HCT116 (cell line): ENCODE data around the gene OR5A1.

Experiments
- EZH2phosphoT487 ChIP-seq: fragments of 200-600 bp; IDR thresholded peaks from 2 replicates; pipeline ENCODE4 v1.6.1; 2018; ENCODE audit warnings: antibody characterized with exemption, borderline replicate concordance
- JUND ChIP-seq: IDR thresholded peaks from 2 replicates; pipeline ENCODE4 v1.6.1; 2012
- POLR2A ChIP-seq: IDR thresholded peaks from 2 replicates; pipeline ENCODE4 v1.7.0; 2011; ENCODE audit warnings: borderline replicate concordance; ENCODE audit not compliant: insufficient read depth, insufficient read length; ENCODE audit errors: extremely low read depth
- RAD21 ChIP-seq: IDR thresholded peaks from 2 replicates; pipeline ENCODE4 v1.6.1; 2012; ENCODE audit warnings: low read depth, mild to moderate bottlenecking
- YY1 ChIP-seq: IDR thresholded peaks from 2 replicates; pipeline ENCODE4 v1.6.1; 2011; ENCODE audit warnings: low read length, low read depth, moderate library complexity, mild to moderate bottlenecking; ENCODE audit not compliant: insufficient replicate concordance; ENCODE audit errors: extremely low read depth
- TF ChIP-seq, protein P1 (sequence below): IDR thresholded peaks from 2 replicates; pipeline ENCODE4 v1.6.1; 2012
- TF ChIP-seq, protein P2 (sequence below), 3 experiments: fragments of 200-600 bp in 1 of 3; sonication (generic) in 1 of 3; IDR thresholded peaks in 2 of 3; conservative IDR thresholded peaks in 1 of 3; 2 replicates each; pipeline ENCODE4 v1.5.1; 2012 to 2017; ENCODE audit warnings: low read depth in 2 of 3, low read length in 2 of 3, antibody characterized with exemption in 1 of 3, borderline replicate concordance in 1 of 3, control low read depth in 1 of 3, mild to moderate bottlenecking in 1 of 3, mixed read lengths in 1 of 3, mixed run types in 1 of 3, moderate library complexity in 1 of 3; ENCODE audit not compliant: insufficient read depth in 1 of 3

DNA sequence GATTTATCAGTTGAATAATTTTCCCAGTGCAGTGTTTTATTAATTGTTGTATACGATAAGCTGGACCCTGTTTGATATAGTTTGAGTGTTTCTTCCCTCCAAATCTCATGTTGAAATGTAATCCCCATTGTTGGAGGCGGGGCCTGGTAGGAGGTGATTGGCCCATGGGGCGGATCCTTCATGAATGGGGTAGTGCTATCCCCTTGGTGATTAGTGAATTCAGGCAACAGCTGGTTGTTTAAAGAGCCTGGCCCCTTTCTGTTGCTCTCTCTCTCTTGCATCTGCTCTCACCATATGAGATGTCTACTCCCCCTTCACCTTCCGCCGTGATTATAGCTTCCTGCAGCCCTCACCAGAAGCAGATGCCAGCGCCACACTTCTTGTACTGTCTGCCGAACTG, 1.5 kb downstream of the OR5A1 start:
- no peak for TF ChIP-seq RAD21
- TF ChIP-seq, protein P1, sequence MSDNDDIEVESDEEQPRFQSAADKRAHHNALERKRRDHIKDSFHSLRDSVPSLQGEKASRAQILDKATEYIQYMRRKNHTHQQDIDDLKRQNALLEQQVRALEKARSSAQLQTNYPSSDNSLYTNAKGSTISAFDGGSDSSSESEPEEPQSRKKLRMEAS, result no peak
- TF ChIP-seq POLR2A, result no peak
- TF ChIP-seq, protein P2, sequence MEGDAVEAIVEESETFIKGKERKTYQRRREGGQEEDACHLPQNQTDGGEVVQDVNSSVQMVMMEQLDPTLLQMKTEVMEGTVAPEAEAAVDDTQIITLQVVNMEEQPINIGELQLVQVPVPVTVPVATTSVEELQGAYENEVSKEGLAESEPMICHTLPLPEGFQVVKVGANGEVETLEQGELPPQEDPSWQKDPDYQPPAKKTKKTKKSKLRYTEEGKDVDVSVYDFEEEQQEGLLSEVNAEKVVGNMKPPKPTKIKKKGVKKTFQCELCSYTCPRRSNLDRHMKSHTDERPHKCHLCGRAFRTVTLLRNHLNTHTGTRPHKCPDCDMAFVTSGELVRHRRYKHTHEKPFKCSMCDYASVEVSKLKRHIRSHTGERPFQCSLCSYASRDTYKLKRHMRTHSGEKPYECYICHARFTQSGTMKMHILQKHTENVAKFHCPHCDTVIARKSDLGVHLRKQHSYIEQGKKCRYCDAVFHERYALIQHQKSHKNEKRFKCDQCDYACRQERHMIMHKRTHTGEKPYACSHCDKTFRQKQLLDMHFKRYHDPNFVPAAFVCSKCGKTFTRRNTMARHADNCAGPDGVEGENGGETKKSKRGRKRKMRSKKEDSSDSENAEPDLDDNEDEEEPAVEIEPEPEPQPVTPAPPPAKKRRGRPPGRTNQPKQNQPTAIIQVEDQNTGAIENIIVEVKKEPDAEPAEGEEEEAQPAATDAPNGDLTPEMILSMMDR (IDR thresholded peaks at IDR 0.05 in 2 of 3, conservative IDR thresholded peaks at IDR 0.05 in 1 of 3; ENCODE audit: borderline replicate concordance in 1 of 3, insufficient read depth in 1 of 3, low read depth in 2 of 3, low read length in 2 of 3), result no peak
- TF ChIP-seq JUND, result no peak
- TF ChIP-seq YY1, result no peak
- TF ChIP-seq EZH2phosphoT487, result no peak
